GM19240 (cell line): Measurements from ENCODE around the gene FCGR3A.
"Not testable (repeated sequence)": the region's sequence is repeated elsewhere in the genome, so short reads cannot be mapped to it uniquely, and the experiment has no call there.

Experiments
- DNase-seq: peaks from one replicate; pipeline ENCODE4 v3.0.0; 2011; ENCODE audit warnings: low spot score; ENCODE audit not compliant: insufficient read length

FCGR3A gene

GRCh38 chr1:161549652-161550051 is at the start of gene FCGR3A:
FCGR3A (minus strand) TSS chr1:161549818; CDS start chr1:161549736, 82 bp downstream.
- no peak for DNase-seq

GRCh38 chr1:161597077-161597476 is 47.5 kb upstream of the FCGR3A start:
- not testable (repeated sequence) for DNase-seq

DNA sequence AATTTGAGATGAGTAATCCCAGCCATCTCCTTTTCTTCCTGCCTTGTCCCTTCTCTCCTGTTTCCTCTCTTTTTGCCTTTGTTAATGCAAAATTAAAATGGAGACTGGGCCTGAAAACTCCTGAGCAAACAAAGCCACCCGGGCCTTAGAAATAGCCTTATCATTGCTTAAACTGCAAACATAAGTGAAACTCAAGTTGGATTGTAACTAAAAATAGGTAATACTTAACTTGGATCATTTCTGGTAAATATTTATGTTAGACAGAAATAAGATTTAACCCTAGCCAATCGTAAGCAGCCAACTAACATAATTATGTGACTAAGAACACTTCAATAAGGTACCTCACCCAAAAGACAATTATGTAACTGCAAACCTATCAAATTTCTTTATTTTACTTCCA is 46.0 kb upstream of the FCGR3A start:
- DNase-seq = not testable (repeated sequence)

DNA sequence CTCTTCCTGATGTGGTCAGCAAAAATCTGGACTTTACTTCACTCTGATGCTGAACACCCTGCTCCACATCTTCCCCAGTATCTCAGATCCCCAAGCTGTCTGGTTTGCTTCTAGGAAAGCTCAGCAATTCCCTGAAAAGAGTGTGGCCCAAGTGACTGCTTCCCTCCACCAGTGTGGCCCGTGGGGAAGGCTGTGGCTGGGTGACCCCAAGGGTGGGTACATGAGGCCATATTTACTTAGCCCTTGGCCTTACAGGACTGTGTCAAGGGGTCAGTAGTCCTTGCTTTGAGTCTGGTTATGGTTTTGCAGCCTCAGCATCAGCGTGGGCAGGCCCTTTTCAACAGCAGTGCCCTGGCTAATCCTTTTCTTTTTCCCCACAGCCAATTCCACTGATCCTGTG is 45.6 kb upstream of the FCGR3A start:
- DNase-seq = not testable (repeated sequence)

GRCh38 chr1:161594269-161594984 is 44.8 kb upstream of the FCGR3A start:
- DNase-seq = not testable (repeated sequence)

GRCh38 chr1:161593092-161593755 is 43.6 kb upstream of the FCGR3A start:
- not testable (repeated sequence) for DNase-seq

DNA sequence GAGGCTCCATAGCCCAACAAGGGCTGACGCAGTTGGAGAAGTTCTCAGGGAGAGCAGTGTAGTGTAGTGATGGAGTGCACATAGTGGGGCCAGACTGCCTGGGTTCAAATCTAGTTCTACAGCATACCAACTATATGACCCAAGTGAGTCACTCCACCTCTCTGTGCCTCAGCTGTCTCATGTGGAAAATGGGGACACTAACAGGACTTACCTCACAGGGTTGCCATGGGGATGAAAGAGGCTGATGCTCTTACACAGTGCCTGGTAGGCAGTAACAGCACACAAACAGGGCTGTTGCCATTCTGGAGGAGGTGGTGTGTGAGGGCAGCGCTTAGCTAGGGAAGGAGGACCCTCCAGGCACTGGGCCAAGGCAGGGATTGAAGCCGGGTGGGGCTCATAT is 43.0 kb upstream of the FCGR3A start:
- DNase-seq = not testable (repeated sequence)

GRCh38 chr1:161589920-161590319 is 40.3 kb upstream of the FCGR3A start:
- not testable (repeated sequence) for DNase-seq

DNA sequence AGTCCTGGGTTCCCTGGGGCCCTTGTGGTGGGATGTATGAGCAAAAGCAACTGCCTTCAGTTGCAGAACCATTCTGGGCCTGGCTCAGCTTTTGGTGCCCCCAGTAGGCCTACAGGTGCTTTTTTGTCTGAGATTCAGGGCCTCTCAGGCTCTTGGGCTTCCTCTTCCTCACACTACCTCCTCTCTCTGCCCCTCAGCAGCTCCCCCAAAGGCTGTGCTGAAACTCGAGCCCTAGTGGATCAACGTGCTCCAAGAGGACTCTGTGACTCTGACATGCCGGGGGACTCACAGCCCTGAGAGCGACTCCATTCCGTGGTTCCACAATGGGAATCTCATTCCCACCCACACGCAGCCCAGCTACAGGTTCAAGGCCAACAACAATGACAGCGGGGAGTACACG is 39.7 kb upstream of the FCGR3A start:
- not testable (repeated sequence) for DNase-seq

DNA sequence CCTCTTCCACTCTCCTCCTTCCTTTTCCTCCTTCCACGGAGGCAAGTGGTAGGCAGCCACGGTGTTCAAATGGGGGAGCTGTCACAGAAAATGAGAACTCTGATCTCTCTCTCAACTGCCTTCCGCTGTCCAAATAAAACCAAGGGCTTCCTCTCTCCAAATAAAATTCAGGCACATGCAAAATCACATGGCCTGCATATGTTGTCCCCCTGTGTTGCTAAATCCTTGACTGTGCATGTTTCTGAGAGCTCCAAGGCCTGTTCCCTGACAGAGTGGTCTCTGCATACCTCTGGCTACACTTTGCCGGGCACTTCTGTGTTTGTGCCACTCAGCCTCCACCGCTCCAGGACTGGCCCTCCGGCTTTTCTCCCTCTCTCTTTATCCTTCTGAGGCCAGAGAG is 39.0 kb upstream of the FCGR3A start:
- not testable (repeated sequence) for DNase-seq

GRCh38 chr1:161582882-161583281 is 33.3 kb upstream of the FCGR3A start:
- DNase-seq = not testable (repeated sequence)

GRCh38 chr1:161580879-161581537 is 31.4 kb upstream of the FCGR3A start:
- not testable (repeated sequence) for DNase-seq

DNA sequence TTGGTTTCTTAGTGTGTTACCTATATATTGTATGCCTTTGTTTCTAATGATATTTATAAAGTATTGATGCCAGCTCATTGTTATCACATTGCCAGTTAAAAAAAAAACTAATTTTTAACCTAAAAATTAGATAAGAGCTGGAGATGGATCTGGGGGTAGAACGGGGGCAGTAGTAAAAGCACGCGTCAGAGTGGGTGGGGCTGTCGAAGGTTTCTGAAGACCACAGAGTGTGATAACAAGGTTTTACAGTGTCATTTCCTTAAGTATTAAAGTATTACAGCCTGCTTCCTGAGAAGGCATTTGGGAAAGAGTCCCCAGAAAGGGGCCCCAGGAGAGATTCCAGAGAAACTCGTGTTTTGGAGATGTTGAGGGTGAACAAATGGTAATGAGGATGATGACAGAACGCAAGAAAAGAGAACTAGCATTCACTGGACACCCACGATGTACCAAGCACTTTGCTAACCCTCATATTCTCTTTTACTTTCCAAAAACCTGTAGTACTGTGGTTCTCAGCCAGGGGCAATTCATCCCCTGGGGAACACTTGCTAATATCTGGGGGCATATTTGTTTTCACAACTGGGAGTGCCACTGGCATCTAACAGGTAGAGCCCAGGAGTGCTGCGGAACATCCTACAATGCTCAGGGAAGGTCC is 30.4 kb upstream of the FCGR3A start:
- DNase-seq = not testable (repeated sequence)

DNA sequence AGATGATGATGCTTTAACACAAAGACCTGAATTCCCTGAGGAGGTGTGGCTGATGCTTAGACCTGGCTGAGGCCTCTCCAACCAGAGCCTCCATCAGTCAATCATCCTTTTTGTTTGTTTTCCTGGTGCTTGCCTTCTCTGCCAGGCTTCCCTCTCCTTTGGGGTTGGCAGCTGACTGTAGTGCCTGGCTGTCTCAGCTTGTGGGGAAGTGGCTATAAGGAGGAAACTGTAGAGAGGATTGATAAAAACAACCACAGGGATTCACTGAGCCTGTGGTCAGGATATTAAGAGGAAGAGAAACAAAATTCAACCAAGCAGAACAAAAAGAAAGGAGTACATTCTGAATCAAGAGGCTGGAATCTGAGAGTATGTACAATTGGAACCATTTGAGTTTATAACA is 27.1 kb upstream of the FCGR3A start:
- not testable (repeated sequence) for DNase-seq

DNA sequence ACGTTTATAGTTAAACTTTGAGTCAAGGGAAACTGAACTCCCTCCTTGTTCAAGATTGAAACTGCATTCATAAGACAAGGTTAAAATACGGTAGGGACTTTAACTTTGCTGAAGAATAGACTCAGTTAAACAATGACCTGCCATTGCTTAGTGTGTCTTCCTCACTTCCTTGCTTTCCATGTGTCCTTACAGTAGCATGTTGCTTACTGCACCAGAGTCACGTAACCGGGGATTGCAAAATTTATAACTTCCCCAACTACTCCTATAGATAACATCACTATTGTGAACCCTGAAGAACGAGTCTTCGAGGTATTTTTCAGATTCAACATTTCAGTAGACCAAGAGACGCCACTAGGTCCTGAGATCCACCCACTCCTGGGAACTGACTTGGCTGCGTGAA is 22.1 kb upstream of the FCGR3A start:
- DNase-seq = not testable (repeated sequence)

GRCh38 chr1:161566602-161566960 is 17.0 kb upstream of the FCGR3A start:
- not testable (repeated sequence) for DNase-seq

- DNase-seq = not testable (repeated sequence)
Observed at GRCh38 chr1:161563522-161563921, 13.9 kb upstream of the FCGR3A start.

GRCh38 chr1:161562441-161562840 is 12.8 kb upstream of the FCGR3A start:
- DNase-seq = not testable (repeated sequence)

GRCh38 chr1:161560960-161561715 is 11.5 kb upstream of the FCGR3A start:
- not testable (repeated sequence) for DNase-seq

GRCh38 chr1:161557506-161558450 is 8.2 kb upstream of the FCGR3A start:
- DNase-seq = not testable (repeated sequence)
